Peyer's patch (tissue), 4 donors: ENCODE results near the gene DISC1.

ENCODE experiments used
- POLR2A ChIP-seq, 2 donors: fragments of 450-650 bp; IDR thresholded peaks; one replicate each; pipeline ENCODE4 v1.5.1; 2017; ENCODE audit warnings: antibody characterized with exemption in 2 of 2, mild to moderate bottlenecking in 2 of 2, moderate library complexity in 2 of 2
- TF ChIP-seq, protein P1 (sequence below), 6 experiments: fragments of 450-650 bp in 4 of 6; fragments of 200-600 bp in 2 of 6; sonication (generic) in 1 of 6; IDR thresholded peaks; one replicate each; pipeline ENCODE4 v1.5.1; 2017 to 2019; ENCODE audit warnings: antibody characterized with exemption in 6 of 6, mild to moderate bottlenecking in 3 of 6, moderate library complexity in 1 of 6

DNA sequence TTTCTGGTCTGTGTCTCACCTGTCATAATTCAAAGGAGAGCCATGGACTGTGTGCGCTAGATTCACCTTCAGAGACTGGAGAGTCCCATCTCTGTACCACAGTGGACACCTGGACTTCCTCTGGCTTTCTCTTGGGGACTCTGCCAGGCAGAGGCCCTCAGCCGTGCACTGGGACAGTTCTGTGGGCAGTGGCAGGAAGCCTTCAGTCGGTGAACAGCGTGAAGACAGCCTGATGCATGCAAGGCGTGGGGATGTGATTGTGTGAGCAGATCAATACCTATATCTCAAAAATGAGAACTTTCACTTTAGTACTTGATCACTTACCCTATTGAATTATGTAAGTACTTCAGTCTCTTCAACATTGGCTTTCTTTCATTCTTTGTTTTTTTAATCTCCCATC lies 245.3 kb downstream of the DISC1 start:
- TF ChIP-seq, protein P1, sequence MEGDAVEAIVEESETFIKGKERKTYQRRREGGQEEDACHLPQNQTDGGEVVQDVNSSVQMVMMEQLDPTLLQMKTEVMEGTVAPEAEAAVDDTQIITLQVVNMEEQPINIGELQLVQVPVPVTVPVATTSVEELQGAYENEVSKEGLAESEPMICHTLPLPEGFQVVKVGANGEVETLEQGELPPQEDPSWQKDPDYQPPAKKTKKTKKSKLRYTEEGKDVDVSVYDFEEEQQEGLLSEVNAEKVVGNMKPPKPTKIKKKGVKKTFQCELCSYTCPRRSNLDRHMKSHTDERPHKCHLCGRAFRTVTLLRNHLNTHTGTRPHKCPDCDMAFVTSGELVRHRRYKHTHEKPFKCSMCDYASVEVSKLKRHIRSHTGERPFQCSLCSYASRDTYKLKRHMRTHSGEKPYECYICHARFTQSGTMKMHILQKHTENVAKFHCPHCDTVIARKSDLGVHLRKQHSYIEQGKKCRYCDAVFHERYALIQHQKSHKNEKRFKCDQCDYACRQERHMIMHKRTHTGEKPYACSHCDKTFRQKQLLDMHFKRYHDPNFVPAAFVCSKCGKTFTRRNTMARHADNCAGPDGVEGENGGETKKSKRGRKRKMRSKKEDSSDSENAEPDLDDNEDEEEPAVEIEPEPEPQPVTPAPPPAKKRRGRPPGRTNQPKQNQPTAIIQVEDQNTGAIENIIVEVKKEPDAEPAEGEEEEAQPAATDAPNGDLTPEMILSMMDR (IDR thresholded peaks at IDR 0.05), result no peak
- no peak for TF ChIP-seq POLR2A (IDR thresholded peaks at IDR 0.05)
